ENCODE results near the gene PRKCH.

PRKCH gene

GRCh38 chr14:61368781-61369453 is 47.5 kb downstream of the PRKCH start:
- no peak for DNase-seq

GRCh38 chr14:61369454-61369810 is 48.1 kb downstream of the PRKCH start:
- no peak for DNase-seq

- DNase-seq, result no peak
These were observed 51.0 kb downstream of the PRKCH start for GRCh38 chr14:61372379-61372778.

- DNase-seq, result no peak
These were observed 51.6 kb downstream of the PRKCH start for GRCh38 chr14:61372842-61373555.

- DNase-seq, result no peak
These were observed 52.9 kb downstream of the PRKCH start for GRCh38 chr14:61374284-61374683.

- no peak for DNase-seq
These were observed 53.8 kb downstream of the PRKCH start for GRCh38 chr14:61375218-61375617.

GRCh38 chr14:61376314-61376713 is 54.9 kb downstream of the PRKCH start:
- DNase-seq, result no peak

GRCh38 chr14:61377749-61378148 is 56.4 kb downstream of the PRKCH start:
- no peak for DNase-seq

- DNase-seq, result no peak
These were observed 58.3 kb downstream of the PRKCH start for GRCh38 chr14:61379639-61380184.

GRCh38 chr14:61380984-61381383 is 59.6 kb downstream of the PRKCH start:
- no peak for DNase-seq

GRCh38 chr14:61381553-61381952 is 60.2 kb downstream of the PRKCH start:
- no peak for DNase-seq

- DNase-seq, result no peak
These were observed 61.5 kb downstream of the PRKCH start for GRCh38 chr14:61382842-61383241.

GRCh38 chr14:61385002-61385685 is 63.8 kb downstream of the PRKCH start:
- DNase-seq, result no peak

GRCh38 chr14:61386173-61386772 is 64.9 kb downstream of the PRKCH start:
- no peak for DNase-seq

GRCh38 chr14:61387076-61387475 is 65.7 kb downstream of the PRKCH start:
- no peak for DNase-seq

GRCh38 chr14:61388173-61388975 is 67.0 kb downstream of the PRKCH start:
- DNase-seq, result peak; percentile 80

- DNase-seq, result no peak
These were observed 67.7 kb downstream of the PRKCH start for GRCh38 chr14:61388976-61389576.

GRCh38 chr14:61391119-61391518 is 69.7 kb downstream of the PRKCH start:
- no peak for DNase-seq

- DNase-seq, result no peak
These were observed 70.9 kb downstream of the PRKCH start for GRCh38 chr14:61392297-61392696.

- DNase-seq, result no peak
These were observed 73.2 kb downstream of the PRKCH start for GRCh38 chr14:61394542-61394941.

- no peak for DNase-seq
These were observed 73.8 kb downstream of the PRKCH start for GRCh38 chr14:61395115-61395725.

- DNase-seq, result no peak
These were observed 74.9 kb downstream of the PRKCH start for GRCh38 chr14:61396279-61396678.
